Upper lobe of left lung (tissue), 4 donors: Measurements from ENCODE around the gene IGSF21.

Source experiments
- EP300 ChIP-seq, 4 donors: sonication (generic); formaldehyde crosslinking; IDR thresholded peaks; one replicate each; pipeline ENCODE4 v1.5.1; 2017; ENCODE audit warnings: antibody characterized with exemption in 4 of 4, control low read depth in 2 of 4
- TF ChIP-seq, protein P1 (sequence below), 6 experiments: fragments of 450-650 bp in 4 of 6; fragments of 200-600 bp in 2 of 6; sonication (generic) in 2 of 6; IDR thresholded peaks; one replicate each; pipeline ENCODE4 v1.5.1; 2016 to 2019; ENCODE audit warnings: antibody characterized with exemption in 6 of 6

DNA sequence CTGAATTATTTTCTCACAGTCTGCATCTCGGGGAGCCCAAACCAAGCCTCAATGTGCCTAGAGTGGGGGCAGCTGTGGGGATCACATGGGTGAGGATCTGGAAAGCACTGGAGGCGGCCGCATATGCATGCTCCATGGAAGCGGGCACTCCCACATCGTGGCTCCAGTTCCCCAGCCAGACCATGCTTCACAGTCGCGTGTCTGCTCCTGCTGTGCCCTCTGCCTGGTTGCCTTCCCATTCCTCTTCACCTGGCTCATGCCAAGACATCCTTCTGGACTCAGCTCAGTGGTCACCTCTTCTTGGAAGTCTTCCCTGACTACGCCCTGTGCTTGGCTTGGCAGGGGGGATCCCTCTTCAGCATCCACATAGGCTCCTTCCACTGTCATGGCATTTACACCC lies 32.8 kb downstream of the IGSF21 start:
- no peak for TF ChIP-seq EP300 (IDR thresholded peaks at IDR 0.05)
- TF ChIP-seq, protein P1, sequence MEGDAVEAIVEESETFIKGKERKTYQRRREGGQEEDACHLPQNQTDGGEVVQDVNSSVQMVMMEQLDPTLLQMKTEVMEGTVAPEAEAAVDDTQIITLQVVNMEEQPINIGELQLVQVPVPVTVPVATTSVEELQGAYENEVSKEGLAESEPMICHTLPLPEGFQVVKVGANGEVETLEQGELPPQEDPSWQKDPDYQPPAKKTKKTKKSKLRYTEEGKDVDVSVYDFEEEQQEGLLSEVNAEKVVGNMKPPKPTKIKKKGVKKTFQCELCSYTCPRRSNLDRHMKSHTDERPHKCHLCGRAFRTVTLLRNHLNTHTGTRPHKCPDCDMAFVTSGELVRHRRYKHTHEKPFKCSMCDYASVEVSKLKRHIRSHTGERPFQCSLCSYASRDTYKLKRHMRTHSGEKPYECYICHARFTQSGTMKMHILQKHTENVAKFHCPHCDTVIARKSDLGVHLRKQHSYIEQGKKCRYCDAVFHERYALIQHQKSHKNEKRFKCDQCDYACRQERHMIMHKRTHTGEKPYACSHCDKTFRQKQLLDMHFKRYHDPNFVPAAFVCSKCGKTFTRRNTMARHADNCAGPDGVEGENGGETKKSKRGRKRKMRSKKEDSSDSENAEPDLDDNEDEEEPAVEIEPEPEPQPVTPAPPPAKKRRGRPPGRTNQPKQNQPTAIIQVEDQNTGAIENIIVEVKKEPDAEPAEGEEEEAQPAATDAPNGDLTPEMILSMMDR (IDR thresholded peaks at IDR 0.05) = no peak
